SK-N-MC (cell line): ENCODE measurements around the gene NBEAL1.

ENCODE experiments used
- EZH2 ChIP-seq: fragments of 200-600 bp; sonication (generic); IDR thresholded peaks from one replicate; pipeline ENCODE4 v1.6.1; 2017; ENCODE audit warnings: antibody characterized with exemption
- POLR2AphosphoS5 ChIP-seq: IDR thresholded peaks from 2 replicates; pipeline ENCODE4 v1.6.1; 2012; ENCODE audit warnings: mild to moderate bottlenecking, low read depth, low read length, borderline replicate concordance

GRCh38 chr2:203042178-203042577, 27.5 kb downstream of the NBEAL1 start:
- TF ChIP-seq POLR2AphosphoS5 (no peak), EZH2 (no peak)
